Panc1 (cell line): ENCODE results near the gene FRMD4A.

ENCODE experiments used
- POLR2AphosphoS5 ChIP-seq: IDR thresholded peaks from 2 replicates; pipeline ENCODE4 v1.6.1; 2012; ENCODE audit warnings: mild to moderate bottlenecking, low read depth, low read length, moderate library complexity
- TF ChIP-seq, protein P1 (sequence below): fragments of 450-650 bp; IDR thresholded peaks from 2 replicates; pipeline ENCODE4 v1.5.1; 2017; ENCODE audit warnings: mild to moderate bottlenecking

DNA sequence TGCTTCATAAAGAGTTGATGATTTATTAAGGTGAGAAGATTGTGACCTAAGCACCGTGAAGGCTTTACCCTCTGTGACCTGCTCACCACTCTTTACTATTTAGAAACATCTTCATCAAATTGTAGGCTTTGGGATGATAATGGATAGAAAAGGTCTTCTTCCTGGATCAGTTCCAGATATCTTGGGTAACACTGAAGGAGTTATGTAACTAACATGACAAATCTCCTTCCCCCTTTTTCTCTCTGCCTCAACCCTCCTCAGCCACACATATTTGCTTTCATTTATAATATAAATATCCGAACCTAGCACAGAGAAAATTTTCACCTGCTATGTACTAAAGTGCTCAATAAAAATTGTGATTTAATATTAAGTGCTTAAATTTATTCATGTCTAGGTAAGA is 151.5 kb downstream of the FRMD4A start:
- TF ChIP-seq, protein P1, sequence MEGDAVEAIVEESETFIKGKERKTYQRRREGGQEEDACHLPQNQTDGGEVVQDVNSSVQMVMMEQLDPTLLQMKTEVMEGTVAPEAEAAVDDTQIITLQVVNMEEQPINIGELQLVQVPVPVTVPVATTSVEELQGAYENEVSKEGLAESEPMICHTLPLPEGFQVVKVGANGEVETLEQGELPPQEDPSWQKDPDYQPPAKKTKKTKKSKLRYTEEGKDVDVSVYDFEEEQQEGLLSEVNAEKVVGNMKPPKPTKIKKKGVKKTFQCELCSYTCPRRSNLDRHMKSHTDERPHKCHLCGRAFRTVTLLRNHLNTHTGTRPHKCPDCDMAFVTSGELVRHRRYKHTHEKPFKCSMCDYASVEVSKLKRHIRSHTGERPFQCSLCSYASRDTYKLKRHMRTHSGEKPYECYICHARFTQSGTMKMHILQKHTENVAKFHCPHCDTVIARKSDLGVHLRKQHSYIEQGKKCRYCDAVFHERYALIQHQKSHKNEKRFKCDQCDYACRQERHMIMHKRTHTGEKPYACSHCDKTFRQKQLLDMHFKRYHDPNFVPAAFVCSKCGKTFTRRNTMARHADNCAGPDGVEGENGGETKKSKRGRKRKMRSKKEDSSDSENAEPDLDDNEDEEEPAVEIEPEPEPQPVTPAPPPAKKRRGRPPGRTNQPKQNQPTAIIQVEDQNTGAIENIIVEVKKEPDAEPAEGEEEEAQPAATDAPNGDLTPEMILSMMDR: no peak
- TF ChIP-seq POLR2AphosphoS5: no peak
